EL (cell line): ENCODE results near the gene WDR18.
A peak's percentile ranks its signal among the peaks of the same experiment; 100 is the strongest.
"Not testable (repeated sequence)": the region's sequence is repeated elsewhere in the genome, so short reads cannot be mapped to it uniquely, and the experiment has no call there.

Source experiments
- DNase-seq: peaks from one replicate; pipeline ENCODE4 v3.0.0-alpha.2; 2016

The WDR18 gene

GRCh38 chr19:1023883-1024188 lies 39.7 kb downstream of the WDR18 start:
- not testable (repeated sequence) for DNase-seq

DNA sequence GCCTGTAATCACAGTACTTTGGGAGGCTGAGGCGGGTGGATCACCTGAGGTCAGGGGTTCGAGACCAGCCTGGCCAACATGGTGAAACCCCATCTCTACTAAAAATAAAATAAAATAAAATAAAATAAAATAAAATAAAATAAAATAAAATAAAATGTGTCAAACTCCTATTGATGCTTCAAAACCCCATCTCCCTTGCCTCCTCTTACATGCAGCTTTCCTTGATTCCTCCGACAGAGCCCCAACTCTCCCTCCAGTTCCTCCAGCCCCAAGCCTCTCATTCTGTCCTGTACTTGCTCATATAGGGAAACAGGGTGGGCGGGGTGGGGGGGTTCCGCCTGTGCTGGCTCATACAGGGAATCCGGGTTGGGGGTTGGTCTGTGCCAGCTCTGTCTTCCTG lies 40.9 kb downstream of the WDR18 start:
- not testable (repeated sequence) for DNase-seq

GRCh38 chr19:1025960-1026782 lies 42.0 kb downstream of the WDR18 start, which contains the start of gene CNN2:
CNN2 (plus strand) TSS chr19:1026608; CDS start chr19:1026662, 54 bp downstream.
- peak; percentile 81 for DNase-seq

DNA sequence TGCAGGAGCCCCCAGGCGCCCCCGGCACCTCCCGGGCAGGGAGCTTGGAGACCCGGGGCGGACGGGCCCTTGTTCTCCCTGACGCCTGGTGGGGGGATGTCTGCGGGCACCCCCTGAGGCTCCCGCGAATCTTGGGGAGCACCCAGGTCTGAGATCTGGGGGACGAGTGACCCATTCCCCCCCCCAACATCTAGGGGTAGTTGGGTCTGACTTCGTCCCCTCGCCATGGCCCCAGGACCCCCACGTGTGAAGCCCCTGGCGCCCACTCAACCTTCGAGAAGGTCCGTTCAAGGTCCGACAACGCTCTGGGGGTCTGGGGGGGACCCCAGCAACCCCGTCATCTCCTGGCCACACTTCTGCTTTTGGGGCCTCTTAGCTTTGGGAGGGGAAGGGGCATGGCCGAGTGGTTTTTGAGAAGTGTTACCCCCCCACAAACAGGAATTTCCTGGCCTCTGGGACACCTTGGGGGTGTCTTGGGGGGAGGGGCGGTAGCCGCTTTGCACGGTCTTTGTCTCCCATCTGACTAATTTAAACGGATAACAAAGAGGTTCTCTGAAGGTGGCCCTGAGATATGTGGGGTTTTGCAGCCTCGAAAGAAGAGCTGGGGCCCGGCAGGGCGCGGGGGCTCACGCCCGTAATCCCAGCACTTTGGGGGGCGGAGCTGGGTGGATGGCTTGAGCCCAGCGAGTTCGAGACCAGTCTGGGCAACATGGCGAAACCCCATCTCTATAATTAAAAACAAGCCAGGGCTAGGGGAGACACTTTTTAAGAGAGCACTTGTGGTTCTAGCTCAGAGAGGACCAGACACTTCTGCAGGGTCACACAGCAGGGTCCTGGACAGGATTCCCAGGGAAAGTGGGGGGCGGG lies 42.9 kb downstream of the WDR18 start:
- peak; percentile 38 for DNase-seq

DNA sequence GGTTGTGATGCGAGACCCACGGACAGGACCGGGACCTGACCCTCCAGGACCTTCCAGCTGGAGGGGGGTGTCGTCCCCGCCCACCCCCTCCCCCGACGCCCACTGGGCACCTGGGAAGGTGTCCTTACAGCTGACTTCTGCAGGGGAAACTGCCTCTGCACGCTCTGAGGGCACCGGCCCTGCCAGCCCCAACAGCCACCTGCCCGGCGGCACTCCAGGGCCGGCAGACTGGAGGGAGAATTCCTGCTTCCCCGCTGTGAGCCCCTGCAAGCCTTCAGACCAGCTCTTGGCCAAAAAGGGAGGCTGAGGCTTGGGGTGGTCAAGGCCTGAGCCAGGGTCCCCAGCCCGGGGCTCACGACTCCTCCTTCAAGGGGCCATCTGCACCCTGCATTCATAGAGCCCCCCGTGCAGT lies 43.5 kb downstream of the WDR18 start:
- no peak for DNase-seq

DNA sequence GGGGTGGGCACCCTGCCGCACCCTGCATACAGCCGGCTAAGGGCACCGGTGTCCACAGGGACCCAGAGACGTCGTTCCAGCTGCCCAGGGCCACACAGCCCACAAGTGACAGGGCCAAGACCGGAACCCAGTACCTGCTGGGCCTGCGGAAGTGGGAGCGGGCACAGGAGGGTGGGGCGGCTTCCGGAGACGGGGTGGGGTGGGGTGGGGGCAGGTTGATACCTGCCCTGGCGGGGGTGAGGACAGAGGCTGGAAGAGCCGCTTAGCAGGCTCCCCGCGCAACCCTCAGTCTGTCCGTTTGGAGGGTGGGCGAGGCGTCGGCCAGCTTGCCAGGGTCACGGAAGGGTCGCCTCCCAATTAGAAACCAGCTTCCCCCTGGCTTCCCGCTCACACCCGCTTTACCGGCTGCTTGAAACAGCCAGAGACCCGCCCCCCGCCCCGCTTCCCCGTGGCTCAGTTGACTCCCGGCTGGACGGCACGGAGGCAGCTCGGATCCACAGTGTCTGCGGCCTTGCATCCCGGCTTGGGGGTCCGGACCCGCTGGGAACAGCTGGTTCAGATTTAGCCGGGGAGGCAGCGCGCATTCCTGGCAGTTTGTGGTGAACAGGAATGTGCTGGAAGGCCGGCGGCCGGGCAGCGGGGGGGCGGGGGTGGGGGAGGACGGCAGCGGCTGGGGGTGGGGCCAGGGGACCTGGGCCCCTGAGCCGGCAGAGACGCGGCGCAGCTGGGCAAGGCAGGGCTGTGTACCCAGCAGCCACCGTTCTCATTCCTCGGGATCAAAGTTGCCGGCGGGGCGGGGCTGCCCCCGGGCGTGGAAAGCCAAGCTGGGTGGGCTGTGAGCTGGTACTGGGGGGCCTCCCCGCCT lies 44.1 kb downstream of the WDR18 start:
- peak; percentile 98 for DNase-seq

DNA sequence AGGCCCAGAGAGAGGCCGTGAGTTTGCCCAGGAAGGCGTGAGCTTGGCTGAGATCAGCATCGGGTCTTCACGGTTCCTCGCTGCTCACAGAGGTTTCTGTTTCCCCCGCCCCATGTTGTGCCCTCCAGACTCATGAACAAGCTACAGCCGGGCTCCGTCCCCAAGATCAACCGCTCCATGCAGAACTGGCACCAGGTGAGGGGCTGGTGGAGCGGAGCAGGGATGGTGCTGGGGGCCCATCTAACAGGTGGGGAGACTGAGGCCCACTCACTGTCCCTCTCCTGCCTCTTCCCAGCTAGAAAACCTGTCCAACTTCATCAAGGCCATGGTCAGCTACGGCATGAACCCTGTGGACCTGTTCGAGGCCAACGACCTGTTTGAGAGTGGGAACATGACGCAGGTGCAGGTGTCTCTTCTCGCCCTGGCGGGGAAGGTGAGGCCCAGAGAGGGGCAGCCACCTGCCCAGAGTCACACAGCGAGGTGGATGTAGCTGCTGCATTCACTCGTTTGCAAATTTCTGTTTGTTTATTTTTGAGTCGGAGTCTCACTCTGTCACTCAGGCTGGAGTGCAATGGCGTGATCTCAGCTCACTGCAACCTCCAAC lies 48.2 kb downstream of the WDR18 start:
- no peak for DNase-seq

DNA sequence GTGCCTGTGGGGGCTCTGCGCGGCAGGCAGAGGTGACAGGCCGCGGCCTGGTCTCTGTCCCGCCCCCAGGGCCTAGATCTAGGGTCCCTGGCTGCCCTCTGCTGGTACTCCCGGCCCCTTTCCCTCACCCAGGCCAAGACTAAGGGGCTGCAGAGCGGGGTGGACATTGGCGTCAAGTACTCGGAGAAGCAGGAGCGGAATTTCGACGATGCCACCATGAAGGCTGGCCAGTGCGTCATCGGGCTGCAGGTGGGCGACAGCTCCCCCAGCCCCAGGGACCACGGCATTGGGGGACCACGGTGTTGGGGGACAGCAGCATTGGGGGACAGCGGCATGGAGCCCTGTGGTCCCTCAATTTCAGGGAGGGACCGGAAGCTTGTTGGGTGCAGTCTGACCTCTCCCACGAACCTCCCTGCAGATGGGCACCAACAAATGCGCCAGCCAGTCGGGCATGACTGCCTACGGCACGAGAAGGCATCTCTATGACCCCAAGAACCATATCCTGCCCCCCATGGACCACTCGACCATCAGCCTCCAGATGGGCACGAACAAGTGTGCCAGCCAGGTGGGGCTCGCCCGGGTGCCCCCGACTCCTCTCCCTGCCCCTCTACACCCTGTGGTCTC lies 52.0 kb downstream of the WDR18 start:
- DNase-seq, result peak; percentile 14

GRCh38 chr19:1037621-1038064 lies 53.5 kb downstream of the WDR18 start:
- DNase-seq, result no peak

- DNase-seq, result peak; percentile 31
These were observed 55.0 kb downstream of the WDR18 start for GRCh38 chr19:1038978-1039645.

- DNase-seq, result peak; percentile 97
These were observed 55.7 kb downstream of the WDR18 start, which contains the start of gene ABCA7 for GRCh38 chr19:1039646-1040475. ABCA7 (plus strand) TSS chr19:1040107; CDS start chr19:1041362, 1,255 bp downstream.

DNA sequence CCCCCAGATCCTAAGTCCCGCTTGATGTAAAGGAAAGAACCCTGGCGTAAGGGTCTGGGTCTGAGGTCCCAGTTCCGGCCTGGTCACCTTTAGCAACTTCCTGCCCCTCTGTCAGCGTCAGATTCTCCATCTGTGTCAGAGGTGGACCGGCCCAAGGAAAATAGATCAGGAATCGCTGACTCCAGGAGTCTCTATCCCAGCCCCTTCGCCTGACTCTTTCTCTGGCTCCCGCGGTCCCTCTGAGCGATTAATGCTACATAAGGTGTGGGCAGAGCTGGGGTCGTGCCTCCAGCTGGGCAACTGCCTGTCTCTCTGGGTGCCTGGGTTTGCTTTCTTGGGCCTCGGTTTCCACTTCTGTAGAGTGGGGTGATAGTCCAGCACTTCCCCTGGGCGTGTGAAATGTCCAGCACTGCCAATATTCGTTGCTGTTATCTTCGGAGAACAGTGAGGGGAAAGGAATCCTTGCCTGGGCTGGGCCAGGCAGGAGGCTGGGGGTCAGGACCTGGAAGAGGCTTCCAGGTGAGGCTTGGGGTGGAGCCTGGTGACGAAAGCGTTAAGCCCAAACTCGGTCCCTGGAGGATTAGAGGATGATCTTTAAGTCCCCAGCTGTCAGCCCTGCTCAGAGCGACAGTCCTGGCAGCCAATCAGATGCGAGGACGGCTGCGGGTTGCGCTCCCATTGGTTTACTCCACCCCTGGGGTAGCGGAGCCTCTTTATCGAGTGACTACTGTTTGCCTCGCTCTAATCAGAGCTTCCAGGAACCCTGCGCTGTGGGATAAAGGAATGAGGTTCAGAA lies 56.5 kb downstream of the WDR18 start:
- DNase-seq, result peak; percentile 94

DNA sequence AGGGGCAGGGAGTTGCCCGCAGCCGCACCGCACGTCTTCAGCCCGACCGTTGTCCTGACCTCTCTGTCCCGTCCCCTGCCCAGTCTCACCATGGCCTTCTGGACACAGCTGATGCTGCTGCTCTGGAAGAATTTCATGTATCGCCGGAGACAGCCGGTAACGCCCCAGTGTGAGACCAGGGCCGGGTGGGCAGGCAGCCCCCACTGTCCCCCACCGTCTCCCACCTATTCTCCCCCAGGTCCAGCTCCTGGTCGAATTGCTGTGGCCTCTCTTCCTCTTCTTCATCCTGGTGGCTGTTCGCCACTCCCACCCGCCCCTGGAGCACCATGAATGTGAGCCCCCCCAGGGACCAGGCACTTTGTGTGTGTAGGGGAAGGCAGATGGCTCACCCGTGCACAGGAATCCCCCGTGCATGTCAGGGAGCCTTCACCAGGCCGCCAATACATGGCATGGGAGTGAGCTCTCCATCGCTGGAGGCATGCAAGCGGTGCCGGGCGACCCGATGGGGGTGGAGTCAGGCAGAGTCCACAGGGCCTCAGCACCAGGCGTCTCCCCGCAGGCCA lies 57.2 kb downstream of the WDR18 start:
- DNase-seq, result no peak

GRCh38 chr19:1041835-1042685 lies 57.9 kb downstream of the WDR18 start:
- DNase-seq, result no peak

GRCh38 chr19:1042689-1043511 lies 58.8 kb downstream of the WDR18 start:
- DNase-seq, result no peak
